Measurements from ENCODE around the gene PTAFR.
"Not testable (repeated sequence)": the region's sequence is repeated elsewhere in the genome, so short reads cannot be mapped to it uniquely, and the experiment has no call there.

Gene PTAFR

GRCh38 chr1:28144203-28145135 lies 32.0 kb downstream of the PTAFR start:
- peak; percentile 34 for DNase-seq (ENCODE audit: low read depth)

DNA sequence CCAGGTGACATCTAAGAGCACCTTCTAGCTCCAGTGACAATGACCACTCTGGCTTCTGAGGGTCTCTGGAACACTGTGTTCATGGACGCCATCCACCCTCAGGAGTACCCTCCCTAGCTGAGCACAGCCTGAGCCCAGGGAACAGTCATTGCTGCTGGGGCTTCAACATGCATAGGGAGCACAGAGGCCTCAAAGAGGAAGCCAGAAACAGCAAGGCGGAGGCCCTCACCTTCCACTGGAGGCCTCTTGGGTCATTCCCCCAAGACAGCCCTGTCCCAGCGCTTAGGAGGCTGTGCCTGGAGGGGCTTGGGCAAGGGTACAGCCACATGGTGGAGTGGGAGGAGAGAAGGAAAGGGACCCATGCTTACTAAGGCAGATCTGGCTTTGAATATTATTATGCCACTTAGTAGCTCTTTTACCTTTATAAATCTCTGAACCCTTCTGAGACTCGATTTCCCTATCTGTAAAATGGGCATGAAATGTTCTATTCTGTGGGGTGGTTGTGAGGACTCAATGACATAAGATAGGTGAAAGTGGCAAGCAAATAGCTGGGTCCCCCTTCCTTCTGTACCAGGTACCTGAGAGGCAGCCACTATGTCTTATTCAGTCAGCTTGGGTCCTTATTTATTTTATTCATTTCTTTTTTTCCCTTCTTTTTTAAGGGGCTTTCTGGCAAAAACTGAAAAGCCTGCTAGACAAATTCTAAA lies 32.8 kb downstream of the PTAFR start:
- no peak for DNase-seq (ENCODE audit: low read depth)

- DNase-seq (ENCODE audit: low read depth): no peak
Observed at GRCh38 chr1:28141685-28142084, 34.8 kb downstream of the PTAFR start.

DNA sequence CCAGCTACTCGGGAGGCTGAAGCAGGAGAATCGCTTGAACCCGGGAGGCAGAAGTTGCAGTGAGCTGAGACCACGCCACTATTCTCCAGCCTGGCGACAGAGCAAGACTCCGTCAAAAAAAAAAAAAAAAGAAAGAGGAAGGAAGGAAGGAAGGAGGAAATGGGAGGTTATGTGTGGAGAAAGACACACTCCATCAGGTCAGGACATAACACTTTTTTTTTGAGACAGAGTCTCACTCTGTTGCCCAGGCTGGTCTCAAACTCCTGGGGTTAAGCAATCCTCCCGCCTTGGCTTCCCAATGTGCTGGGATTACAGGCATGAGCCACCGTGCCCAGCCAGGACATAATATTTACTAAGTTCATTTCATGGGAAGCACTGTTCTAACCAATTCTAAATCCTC lies 36.6 kb downstream of the PTAFR start:
- DNase-seq (ENCODE audit: low read depth): not testable (repeated sequence)

GRCh38 chr1:28139025-28139712 lies 37.3 kb downstream of the PTAFR start:
- DNase-seq (ENCODE audit: low read depth): peak; percentile 55

- peak; percentile 28 for DNase-seq (ENCODE audit: low read depth)
Observed at GRCh38 chr1:28136922-28137613, 39.4 kb downstream of the PTAFR start.

GRCh38 chr1:28136169-28136921 lies 40.1 kb downstream of the PTAFR start:
- DNase-seq (ENCODE audit: low read depth): no peak

- DNase-seq (ENCODE audit: low read depth): no peak
Observed at GRCh38 chr1:28135371-28136168, 40.9 kb downstream of the PTAFR start.

DNA sequence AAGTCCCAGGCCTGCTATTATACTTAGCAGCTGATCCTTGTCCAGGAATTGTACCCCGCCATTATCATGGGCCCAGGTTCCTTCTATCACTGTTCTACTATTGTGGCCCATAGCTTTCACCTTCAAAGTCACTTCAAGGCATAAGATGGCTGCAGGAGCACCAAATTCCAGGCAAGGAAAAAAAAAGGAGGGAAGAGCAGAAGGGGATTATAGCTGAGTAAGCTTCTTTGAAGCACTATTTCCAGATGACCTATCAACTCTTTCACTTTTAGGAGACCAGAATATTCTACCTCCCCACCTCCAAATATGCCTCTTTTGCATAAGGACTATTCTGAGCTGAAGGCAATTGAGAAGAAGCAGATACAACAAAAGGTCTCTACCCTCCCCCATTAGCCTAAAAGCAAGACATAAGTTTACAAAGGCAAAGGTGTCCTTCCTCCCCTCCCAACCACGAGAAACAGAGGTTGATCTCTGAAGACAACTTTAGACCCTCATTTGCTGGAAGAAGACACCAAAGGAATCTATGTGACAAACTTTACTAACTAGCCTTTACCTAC lies 41.8 kb downstream of the PTAFR start:
- no peak for DNase-seq (ENCODE audit: low read depth)

DNA sequence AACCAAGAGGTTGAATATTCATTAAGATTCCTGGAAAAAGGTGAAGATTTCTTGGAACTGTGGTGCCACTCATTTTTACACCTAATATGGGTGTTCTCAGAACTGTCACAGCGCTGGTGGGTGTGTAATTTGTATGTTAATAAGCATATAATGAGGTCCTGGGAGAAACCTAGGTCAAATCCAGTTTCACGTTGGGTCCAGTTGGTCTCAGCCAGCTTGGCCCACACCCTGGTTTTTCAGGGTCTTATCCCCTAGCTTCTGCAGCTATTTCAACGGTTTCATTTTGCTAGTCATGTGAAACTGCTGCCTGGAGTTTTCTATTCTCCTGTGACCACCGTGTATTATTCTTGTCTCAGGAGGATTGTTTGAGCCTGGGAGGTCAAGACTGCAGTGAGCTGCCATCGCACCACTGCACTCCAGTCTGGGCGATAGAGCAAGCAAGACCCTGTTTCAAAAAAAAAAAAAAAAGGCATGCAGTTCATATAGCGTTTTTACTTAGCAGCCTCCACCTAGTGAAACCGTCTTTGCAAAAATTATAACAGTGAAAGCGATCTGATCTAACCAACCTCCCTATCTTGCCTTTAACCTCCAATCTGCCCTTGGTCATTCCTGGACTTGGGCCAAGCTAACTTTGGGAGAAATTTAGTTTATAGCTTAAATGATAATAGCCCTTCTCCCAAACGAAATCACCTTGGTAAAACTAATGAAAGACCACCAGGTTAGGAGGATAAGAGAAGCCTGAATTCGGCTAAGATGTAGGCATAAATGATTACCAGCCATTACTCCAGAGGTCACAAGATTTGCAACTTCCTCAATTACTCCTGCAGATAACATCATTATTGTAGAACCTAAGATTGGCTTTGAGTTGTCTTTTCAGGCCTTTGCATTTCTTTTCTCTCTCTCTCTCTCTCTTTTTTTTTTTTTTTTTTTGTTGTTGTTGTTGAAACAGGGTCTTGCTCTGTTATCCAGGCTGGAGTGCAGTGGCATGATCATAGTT lies 44.0 kb downstream of the PTAFR start:
- no peak for DNase-seq (ENCODE audit: low read depth)

DNA sequence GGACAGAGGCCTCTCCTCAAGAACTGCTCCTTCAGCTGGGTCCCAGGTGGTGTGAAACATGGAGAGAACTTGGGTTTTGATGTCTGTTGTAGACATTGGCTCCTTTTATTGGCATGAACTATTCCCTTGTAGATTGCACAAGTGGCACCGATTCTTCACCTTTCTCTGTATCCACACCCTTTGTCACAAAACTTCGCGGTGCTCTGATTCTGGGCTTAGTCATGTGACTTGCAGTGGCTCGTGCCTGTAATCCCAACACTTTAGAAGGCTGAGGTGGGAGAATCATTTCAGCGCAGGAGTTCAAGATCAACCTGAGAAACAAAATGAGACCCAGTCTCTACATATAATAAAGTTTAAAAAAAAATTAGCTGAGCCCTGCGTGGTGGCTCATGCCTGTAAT lies 45.6 kb downstream of the PTAFR start:
- no peak for DNase-seq (ENCODE audit: low read depth)

DNA sequence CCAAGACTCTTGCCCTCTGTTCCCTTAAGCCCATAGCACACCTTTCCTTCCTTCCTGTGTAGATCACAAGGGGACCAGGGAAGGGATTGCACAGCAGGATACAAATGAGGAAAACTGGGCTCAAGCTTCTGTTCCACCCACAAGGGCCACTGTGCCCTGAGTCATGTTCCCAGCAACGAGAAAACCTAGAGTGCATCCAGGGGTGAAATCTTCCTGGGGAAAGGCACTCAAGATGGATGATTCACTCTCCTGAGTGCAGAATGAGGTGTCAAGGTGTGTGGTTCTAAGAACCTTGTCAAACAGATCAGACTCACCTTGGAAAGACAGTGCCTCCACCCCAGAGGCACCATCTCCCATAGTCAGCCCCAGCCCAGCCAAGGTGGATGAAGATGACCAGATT lies 47.3 kb downstream of the PTAFR start:
- DNase-seq (ENCODE audit: low read depth): no peak

DNA sequence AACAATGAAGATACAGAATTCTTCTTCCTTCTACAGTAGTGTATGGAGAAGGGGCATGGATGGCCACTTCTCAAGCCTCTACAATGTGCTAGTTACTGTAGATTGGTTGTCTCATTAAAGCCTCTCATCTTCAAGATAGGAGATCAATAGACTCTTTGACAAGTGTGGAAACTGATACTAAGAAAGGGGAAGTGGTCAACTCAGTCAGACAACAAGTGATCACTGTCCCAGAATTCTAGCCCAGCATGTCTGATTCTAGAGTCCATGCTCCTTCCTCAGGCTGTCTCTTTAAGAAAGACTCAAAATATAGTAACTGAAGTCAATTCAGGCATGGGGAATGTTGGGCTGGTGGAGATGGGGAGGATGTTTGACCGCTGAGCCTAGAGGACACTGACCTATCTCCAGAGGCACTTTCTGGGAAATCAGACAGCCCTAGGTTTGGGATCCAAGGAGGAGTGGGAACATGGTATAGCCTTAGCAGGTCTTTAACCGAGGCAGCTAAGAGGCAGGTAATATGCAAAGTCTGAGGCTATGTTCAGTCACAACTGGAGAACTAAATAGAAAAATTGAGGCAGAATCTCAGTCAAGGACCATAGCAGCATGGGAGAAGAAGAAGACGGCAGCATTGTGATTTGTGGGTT lies 48.8 kb downstream of the PTAFR start:
- no peak for DNase-seq (ENCODE audit: low read depth)

GRCh38 chr1:28126783-28127490 lies 49.6 kb downstream of the PTAFR start:
- no peak for DNase-seq (ENCODE audit: low read depth)

- DNase-seq (ENCODE audit: low read depth): no peak
Observed at GRCh38 chr1:28126212-28126611, 50.3 kb downstream of the PTAFR start.

- no peak for DNase-seq (ENCODE audit: low read depth)
Observed at GRCh38 chr1:28123461-28123961, 53.0 kb downstream of the PTAFR start.

DNA sequence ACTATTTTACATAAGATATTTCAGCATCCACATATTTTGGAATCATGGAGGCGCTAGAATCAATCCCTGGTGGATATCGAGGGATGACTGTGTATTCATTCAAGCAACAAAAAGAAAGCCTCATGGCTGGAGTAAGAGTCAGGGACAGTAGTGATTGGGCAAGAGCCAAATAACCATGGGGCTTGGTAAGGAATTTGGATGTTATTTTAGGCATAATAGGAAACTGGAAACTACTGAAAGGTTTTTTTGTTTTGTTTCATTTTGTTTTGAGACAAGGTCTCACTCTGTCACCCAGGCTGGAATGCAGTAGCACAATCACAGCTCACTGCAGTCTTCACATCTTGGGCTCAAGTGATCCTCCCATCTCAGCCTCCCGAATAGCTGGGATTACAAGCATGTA lies 54.3 kb downstream of the PTAFR start:
- DNase-seq (ENCODE audit: low read depth): no peak

- no peak for DNase-seq (ENCODE audit: low read depth)
Observed at GRCh38 chr1:28119556-28119955, 56.9 kb downstream of the PTAFR start.
